Keratinocyte (primary cell): ENCODE data around the gene GPR107. TPM values are rescaled to one million over a fixed set of nuclear protein-coding genes. Genes with fewer than 3 reads are reported as not detected.

Source experiments
- DNase-seq: peaks from one replicate; pipeline ENCODE4 v3.0.0-alpha.2; 2011; ENCODE audit warnings: low read depth, missing footprints, low spot score
- FAIRE-seq: peaks from 2 replicates; lab custom pipeline; 2011; peaks lifted over from hg19 to GRCh38; lab: Jason Lieb, UNC
- H2AFZ ChIP-seq: 2 replicates; pipeline ENCODE4 v1.6.0; 2012; ENCODE audit warnings: low read length, control low read depth, inconsistent platforms; ENCODE audit not compliant: control insufficient read depth
- H3K27ac ChIP-seq: 2 replicates; pipeline ENCODE4 v1.5.1; 2011; ENCODE audit warnings: low read length; ENCODE audit not compliant: control insufficient read depth, insufficient read depth
- H3K27me3 ChIP-seq: 3 replicates; pipeline ENCODE4 v1.6.0; 2011; ENCODE audit warnings: low read length; ENCODE audit not compliant: control insufficient read depth, insufficient read depth; ENCODE audit errors: extremely low read depth
- H3K36me3 ChIP-seq, 2 experiments: 2 replicates in 1 of 2; 3 replicates in 1 of 2; pipeline ENCODE4 v1.5.1; 2011; ENCODE audit warnings: low read length in 2 of 2, mild to moderate bottlenecking in 1 of 2; ENCODE audit not compliant: control insufficient read depth in 2 of 2, insufficient read depth in 2 of 2; ENCODE audit errors: extremely low read depth in 1 of 2
- H3K4me1 ChIP-seq: 3 replicates; pipeline ENCODE4 v1.5.1; 2011; ENCODE audit warnings: low read length; ENCODE audit not compliant: control insufficient read depth, insufficient read depth; ENCODE audit errors: extremely low read depth
- H3K4me2 ChIP-seq: 3 replicates; pipeline ENCODE4 v1.6.0; 2011; ENCODE audit warnings: low read depth, low read length; ENCODE audit not compliant: control insufficient read depth, insufficient read depth; ENCODE audit errors: extremely low read depth
- H3K4me3 ChIP-seq, 3 experiments: fragments of 200-600 bp in 1 of 3; sonication (generic) in 1 of 3; 2 replicates in 2 of 3; 3 replicates in 1 of 3; pipeline ENCODE4 v1.5.1; 2011 to 2016; ENCODE audit warnings: low read length in 3 of 3, mild to moderate bottlenecking in 3 of 3, control low read depth in 2 of 3, inconsistent platforms in 1 of 3, low read depth in 1 of 3, mixed read lengths in 1 of 3, mixed run types in 1 of 3, moderate library complexity in 1 of 3; ENCODE audit not compliant: control insufficient read depth in 2 of 3, insufficient read depth in 2 of 3; ENCODE audit errors: extremely low read depth in 1 of 3
- H3K79me2 ChIP-seq: 2 replicates; pipeline ENCODE4 v1.6.0; 2012; ENCODE audit warnings: low read length; ENCODE audit not compliant: control insufficient read depth, insufficient read depth
- H3K9ac ChIP-seq: 3 replicates; pipeline ENCODE4 v1.6.0; 2011; ENCODE audit warnings: low read length; ENCODE audit not compliant: control insufficient read depth, insufficient read depth; ENCODE audit errors: extremely low read depth
- H3K9me1 ChIP-seq: 3 replicates; pipeline ENCODE4 v1.6.0; 2011; ENCODE audit warnings: low read length; ENCODE audit not compliant: control insufficient read depth, insufficient read depth; ENCODE audit errors: extremely low read depth
- H3K9me3 ChIP-seq: 2 replicates; pipeline ENCODE4 v1.5.1; 2012; ENCODE audit warnings: low read depth, low read length; ENCODE audit not compliant: control insufficient read depth
- H4K20me1 ChIP-seq: 3 replicates; pipeline ENCODE4 v1.6.0; 2011; ENCODE audit warnings: low read length; ENCODE audit not compliant: control insufficient read depth, insufficient read depth; ENCODE audit errors: extremely low read depth
- CTCF ChIP-seq, 3 experiments: IDR thresholded peaks in 1 of 3; conservative IDR thresholded peaks in 1 of 3; optimal IDR thresholded peaks in 1 of 3; 2 replicates in 2 of 3; 3 replicates in 1 of 3; pipeline versions ENCODE3 to v1.5.1; 2011; ENCODE audit warnings: low read length in 3 of 3, mild to moderate bottlenecking in 3 of 3, moderate library complexity in 2 of 3, control low read depth in 1 of 3, inconsistent platforms in 1 of 3; ENCODE audit not compliant: insufficient read depth in 2 of 3; ENCODE audit errors: extremely low read depth in 1 of 3
- EZH2 ChIP-seq: IDR thresholded peaks from one replicate; pipeline ENCODE4 v1.6.1; 2012; ENCODE audit warnings: inconsistent platforms, mild to moderate bottlenecking, low read length, moderate library complexity
- dilution Hi-C: fragments of 300-500 bp; cut with MboI; formaldehyde crosslinking; loops from one replicate; pipeline ENCODE4 v1.7.0; 2020; ENCODE audit warnings: low sequenced_read_pairs; ENCODE audit not compliant: extremely low pct_ligation_motif_present
- polyA plus RNA-seq, 5 experiments: library from polyadenylated mRNA; depleted of rRNA in 3 of 5; stranded (reverse) in 3 of 5; stranded (forward) in 1 of 5; unstranded in 1 of 5; fragments of >200 nt; gene quantifications; 1 replicate in 1 of 5; 2 replicates in 3 of 5; 3 replicates in 1 of 5; pipeline versions ENCODE4 v1.2.1 to v1.2.3, GENCODE V29; 2011 to 2012; ENCODE audit warnings: missing spikeins in 2 of 5, low read depth in 1 of 5, low replicate concordance in 1 of 5

Gene GPR107
- polyA plus RNA-seq, 1 donor (not counting 4 experiments of a cell fraction or from before 2014, with no cell fraction given), result 27.3 TPM

- Histone ChIP-seq H3K4me1 (peaks cover 11% of the 10 kb centered on the region), H3K9ac (no peak overlapping the region), H3K4me3 (no peak overlapping the region), H3K9me3 (no peaks in the 10 kb centered on the region), H3K79me2 (peaks cover under 1% of the 10 kb centered on the region), H3K4me2 (no peak overlapping the region), H3K9me1 (no peaks in the 10 kb centered on the region), H3K27me3 (no peaks in the 10 kb centered on the region), H4K20me1 (no peaks in the 10 kb centered on the region), H2AFZ (no peak overlapping the region), H3K36me3 (no peaks in the 10 kb centered on the region), H3K27ac (no peak overlapping the region)
- dilution Hi-C loops, result no loop called here
- no peak for DNase-seq
- FAIRE-seq, result no peak
- no peak for TF ChIP-seq EZH2
- peak in 1 of 3 experiments; percentile 26 for TF ChIP-seq CTCF (optimal IDR thresholded peaks at IDR 0.05 in 1 of 3, IDR thresholded peaks at IDR 0.05 in 1 of 3, conservative IDR thresholded peaks at IDR 0.05 in 1 of 3; ENCODE audit: extremely low read depth in 1 of 3, insufficient read depth in 2 of 3, low read length in 3 of 3)
Measured at GRCh38 chr9:130167927-130168326, 114.2 kb downstream of the GPR107 start.

- Histone ChIP-seq H3K36me3 (peaks cover 2 to 4% of the 10 kb centered on the region in 2 experiments), H3K4me3 (peak overlapping the region; percentile 49 to 67 (median 56)), H3K27ac (no peak overlapping the region), H3K9me3 (no peaks in the 10 kb centered on the region), H4K20me1 (peaks cover 6% of the 10 kb centered on the region), H3K79me2 (peaks cover 31% of the 10 kb centered on the region), H2AFZ (peak overlapping the region; percentile 88), H3K4me1 (peaks cover 16% of the 10 kb centered on the region), H3K27me3 (no peaks in the 10 kb centered on the region), H3K9me1 (no peaks in the 10 kb centered on the region), H3K9ac (peak overlapping the region; percentile 63), H3K4me2 (peak overlapping the region; percentile 73)
- DNase-seq (no peak), FAIRE-seq (no peak)
- TF ChIP-seq EZH2 (no peak), CTCF (optimal IDR thresholded peaks at IDR 0.05 in 1 of 3, IDR thresholded peaks at IDR 0.05 in 1 of 3, conservative IDR thresholded peaks at IDR 0.05 in 1 of 3; ENCODE audit: extremely low read depth in 1 of 3, insufficient read depth in 2 of 3, low read length in 3 of 3) (no peak)
- dilution Hi-C loops, result no loop called here
Measured at GRCh38 chr9:130171226-130172148, 117.8 kb downstream of the GPR107 start.
